NCI-H2171 (cell line): ENCODE results near the gene TBC1D4.
"Not testable (repeated sequence)": the region's sequence is repeated elsewhere in the genome, so short reads cannot be mapped to it uniquely, and the experiment has no call there.

Experiments used
- DNase-seq: peaks from one replicate; lab custom pipeline; 2025; lab: John Stamatoyannopoulos, UW

The TBC1D4 gene

GRCh38 chr13:75454497-75454896 lies 27.5 kb downstream of the TBC1D4 start:
- no peak for DNase-seq

DNA sequence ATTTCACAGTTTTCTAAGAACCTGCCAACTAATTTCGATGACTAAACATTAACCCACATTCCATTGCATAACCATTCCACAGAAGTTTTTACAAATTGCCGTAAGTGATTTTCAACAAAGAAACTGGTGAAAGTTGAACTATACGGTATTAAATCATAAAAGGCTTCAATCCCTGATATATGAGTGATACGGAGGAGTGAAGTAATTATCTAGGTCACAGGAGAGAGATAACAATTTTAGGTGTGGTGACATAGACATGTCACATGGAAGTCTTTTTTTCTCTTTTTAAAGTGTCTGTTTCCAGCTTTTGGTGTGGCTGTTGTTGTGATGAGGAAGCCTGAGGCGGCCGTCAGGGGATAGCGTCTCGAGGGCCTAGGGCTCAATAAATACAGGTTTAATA lies 29.4 kb downstream of the TBC1D4 start:
- DNase-seq = no peak

GRCh38 chr13:75447493-75447892 lies 34.5 kb downstream of the TBC1D4 start:
- DNase-seq = no peak

DNA sequence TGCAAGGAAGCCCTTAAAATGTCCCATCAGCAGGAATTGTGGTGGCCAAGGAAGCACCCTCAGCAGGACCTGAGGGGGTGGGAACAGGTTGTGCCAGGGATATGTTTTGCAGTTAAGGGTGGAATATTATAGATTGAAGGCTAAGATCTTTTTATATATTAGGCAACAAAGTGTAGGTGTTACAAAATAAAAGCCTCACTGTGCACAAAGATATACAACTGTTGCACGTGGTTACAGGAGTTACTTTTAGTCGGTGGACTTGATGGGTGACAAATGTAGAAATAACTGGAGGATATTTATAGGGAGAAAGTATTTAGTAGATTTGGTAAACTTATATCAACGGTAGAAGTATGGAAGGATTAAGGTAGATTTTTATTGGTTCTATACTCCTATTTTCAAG lies 35.1 kb downstream of the TBC1D4 start:
- no peak for DNase-seq

GRCh38 chr13:75445717-75446499 lies 36.1 kb downstream of the TBC1D4 start:
- no peak for DNase-seq

- DNase-seq = no peak
These were observed 38.0 kb downstream of the TBC1D4 start for GRCh38 chr13:75444016-75444415.

DNA sequence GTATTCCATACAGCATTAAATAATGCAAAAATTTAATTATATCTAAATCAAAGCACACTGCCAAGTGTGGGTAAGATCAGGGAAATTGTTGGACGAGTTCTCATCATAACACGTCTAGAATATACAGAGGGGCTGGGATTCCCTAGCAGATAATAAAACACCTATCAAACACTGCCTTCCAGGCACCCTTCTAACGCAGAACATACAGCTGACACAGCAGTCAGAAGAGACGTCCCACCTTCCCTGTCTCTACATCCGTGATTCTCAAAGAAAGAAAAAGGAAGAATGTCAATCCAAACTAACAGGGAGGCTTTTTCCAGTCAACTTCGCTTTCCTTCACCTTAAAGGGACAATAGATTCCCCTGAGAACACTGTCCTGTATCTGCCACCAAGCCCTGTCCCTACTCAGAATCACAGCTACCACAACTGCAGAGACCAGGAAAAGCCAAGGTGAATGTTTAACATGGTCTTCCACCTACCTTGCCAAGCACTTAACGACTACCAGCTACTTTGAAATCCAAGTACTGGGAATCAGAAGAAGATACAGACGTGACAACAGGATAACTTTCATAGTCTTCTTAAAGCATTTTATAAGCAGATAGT lies 38.5 kb downstream of the TBC1D4 start:
- no peak for DNase-seq

GRCh38 chr13:75442736-75443234 lies 39.2 kb downstream of the TBC1D4 start:
- DNase-seq = no peak

DNA sequence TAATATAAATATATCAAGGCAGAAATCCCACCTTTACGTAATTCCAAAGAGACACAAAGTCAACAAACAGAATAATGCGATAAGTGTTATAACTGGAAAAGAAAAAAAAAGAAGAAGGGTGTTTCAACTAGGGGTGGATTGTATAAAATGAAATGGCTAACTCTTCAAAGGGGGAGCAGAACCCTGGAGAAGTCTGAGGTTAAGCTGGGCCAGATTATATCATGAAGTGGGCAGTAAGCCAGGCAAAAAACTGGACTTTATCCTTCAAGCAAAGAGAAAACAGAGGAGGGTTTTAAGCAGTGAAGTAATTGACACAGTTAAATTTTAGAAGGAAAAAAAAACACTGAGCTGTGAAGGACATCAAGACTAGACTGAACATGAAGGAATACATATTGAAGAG lies 41.9 kb downstream of the TBC1D4 start:
- no peak for DNase-seq

DNA sequence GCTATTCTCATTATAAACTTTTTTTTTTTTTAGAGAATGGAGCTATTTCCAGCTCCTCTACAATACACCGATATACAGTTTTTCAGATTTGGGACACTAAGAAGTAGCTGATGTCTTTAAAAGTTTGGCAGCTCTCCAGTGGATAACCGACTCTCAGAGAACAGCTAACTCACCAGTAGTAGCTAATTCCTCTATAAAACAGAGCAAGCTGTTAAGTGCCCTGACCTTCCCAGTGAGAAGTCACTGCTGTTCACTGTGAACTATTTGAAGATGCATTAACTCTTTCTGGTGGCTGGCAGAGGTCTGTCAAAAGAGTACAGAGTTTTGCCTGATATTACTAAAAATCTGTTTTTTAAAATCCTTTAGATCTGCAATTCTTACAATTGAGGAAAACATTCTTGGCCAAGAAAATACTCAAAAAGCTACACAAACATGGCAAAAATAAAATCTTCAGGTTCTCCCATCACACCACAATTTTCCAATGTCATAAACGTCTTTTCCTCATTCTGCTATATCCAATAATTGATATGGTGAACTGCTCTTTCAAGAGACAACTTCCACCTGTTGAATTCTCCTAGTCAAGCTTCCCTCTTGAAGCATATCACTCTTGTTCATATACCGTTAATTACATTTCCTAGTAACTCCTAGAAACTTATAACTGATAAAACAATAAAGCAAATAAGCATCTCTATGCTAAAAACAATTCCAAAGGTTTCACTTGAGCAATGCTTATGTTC lies 44.2 kb downstream of the TBC1D4 start:
- no peak for DNase-seq

GRCh38 chr13:75434126-75434525 lies 47.8 kb downstream of the TBC1D4 start:
- not testable (repeated sequence) for DNase-seq

- DNase-seq = no peak
These were observed 49.1 kb downstream of the TBC1D4 start for GRCh38 chr13:75432811-75433244.

DNA sequence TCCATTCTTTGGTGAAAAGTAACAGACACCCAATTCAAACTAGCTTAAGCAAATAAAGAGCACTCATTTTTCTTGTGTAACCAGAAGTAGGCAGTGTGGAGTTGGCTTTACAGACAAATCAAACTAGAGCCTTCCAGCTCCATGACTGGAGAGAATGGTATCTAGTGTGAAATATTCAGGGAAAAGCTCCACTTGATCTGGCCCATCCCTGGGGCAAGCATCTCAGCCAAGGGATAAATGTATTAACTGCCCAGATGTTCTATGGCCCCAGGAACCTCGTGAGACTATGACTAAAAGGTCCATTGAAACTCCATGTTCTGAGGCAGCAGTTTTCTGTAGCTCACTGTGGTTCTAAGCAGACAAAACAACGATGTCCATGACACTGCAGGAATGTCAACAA lies 49.9 kb downstream of the TBC1D4 start:
- no peak for DNase-seq

DNA sequence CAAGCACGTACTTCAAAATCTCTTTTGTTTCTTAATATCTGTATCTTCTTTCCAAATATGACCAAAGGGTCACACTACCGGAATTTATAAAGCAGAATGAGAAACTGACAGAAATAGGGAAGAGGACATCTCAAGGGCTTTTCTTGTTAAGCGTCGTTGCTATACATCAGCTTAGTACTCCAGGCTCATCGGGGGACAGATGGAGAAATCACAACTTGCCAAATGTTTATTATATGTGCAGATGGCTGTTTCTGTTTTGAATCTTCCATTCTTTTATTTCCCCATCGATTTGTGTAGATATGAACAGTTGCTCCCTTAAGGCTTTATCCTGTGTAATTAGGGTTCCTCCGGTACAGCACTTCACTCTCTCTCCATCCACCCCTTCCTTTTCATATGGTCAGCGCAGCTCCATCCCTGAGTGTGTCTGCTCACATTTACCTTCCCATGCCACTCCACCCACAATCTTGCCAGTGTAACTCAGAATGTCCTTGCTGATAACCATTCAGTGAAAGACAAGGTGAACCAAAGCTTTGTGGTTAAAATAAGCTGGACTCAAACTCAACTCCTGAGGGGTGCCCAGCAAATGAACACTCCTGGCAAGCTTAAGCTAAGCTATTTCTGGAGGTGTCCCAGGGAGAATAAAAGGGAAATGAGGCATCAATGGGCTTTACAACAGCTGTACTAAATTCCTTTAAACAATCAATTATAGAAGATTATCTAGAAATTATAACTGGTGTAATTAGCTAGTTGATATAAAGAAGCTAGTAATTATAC lies 51.3 kb downstream of the TBC1D4 start:
- no peak for DNase-seq

DNA sequence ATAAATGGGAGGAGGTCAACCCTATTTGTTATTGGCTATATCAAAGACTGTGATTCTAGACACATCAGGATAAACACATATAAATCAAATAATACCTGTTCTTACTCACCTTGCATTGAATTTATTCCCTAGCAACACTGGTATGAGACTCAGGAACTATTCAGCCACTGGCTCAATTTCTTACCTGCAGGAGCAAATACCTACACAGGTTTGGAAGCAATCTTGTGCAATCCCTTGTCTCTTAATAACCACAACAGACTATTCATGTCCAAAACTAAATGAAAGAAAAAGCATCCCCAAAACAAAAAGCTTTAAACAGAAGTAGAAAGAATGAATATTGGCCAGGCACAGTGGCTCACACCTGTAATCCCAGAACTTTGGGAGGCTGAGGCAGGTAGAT lies 55.5 kb downstream of the TBC1D4 start:
- DNase-seq = no peak

DNA sequence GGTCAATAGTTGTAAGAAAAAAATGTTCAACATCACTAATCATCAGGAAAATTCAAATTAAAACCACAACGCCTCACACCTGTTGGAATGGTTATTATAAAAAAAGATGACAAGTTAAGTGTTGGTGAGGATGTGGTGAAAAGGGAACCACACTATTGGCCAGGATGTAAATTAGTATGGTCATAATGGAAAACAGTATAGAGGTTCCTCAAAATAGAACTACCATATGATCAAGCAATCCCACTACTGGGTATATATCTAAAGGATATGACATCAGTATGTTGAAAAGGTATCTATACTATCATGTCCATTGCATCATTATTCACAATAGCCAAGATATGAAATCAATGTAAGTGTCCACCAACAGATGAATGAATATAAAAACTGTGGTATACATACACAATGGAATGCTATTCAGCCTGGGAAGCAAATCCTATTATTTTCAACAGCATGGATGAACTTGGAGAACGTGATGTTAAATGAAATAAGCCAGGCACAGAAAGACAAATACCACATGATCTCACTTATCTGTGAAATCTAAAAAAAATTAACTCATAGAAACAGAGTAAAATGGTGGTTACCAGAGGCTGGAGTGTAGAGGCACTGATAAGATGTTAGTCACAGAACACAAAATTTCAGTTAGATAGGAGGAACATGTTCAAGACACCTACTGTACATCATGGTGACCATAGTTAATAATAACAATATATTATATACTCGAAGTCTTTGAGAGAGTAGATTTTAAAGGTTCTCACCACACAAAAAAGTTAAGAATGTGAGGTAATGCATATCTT lies 56.6 kb downstream of the TBC1D4 start:
- DNase-seq = no peak

- no peak for DNase-seq
These were observed 58.0 kb downstream of the TBC1D4 start for GRCh38 chr13:75423946-75424345.

DNA sequence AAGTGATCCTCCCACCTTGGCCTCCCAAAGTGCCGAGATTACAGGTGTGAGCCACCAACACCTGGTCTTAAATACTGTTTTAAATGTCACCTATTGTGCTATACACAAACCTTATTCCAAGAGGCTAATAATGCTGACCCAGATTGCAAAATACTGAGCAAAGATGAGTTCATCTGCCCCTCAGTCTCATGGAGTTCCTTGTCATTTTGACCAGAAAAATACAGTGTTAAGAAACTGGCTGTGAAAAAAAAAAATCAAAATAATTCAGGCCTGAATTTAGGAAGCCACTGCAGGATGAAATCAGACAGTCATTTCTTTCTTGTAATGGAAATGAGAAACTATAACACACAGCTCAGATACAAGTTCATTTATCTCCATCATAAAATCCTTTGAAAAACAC lies 59.9 kb downstream of the TBC1D4 start:
- DNase-seq = no peak

DNA sequence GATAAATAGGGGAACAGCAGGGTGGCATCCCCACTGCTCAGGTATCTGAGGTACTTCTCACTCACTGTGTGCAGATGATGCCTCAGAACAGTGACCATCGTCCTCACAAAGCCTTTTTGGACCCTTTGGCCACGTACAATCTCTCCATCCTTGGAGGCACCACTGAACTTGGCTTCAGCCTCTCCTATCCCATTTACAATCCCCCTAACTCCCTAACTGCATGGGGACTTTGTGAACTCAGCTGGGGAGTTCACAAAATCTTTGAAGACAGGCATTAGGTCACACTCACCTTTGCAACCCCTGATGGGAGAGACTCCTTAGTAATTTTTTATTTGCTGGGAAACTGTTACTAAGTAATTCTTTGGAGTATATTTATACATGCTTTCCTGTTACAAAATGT lies 60.8 kb downstream of the TBC1D4 start:
- no peak for DNase-seq

- no peak for DNase-seq
These were observed 62.3 kb downstream of the TBC1D4 start for GRCh38 chr13:75419656-75420055.

DNA sequence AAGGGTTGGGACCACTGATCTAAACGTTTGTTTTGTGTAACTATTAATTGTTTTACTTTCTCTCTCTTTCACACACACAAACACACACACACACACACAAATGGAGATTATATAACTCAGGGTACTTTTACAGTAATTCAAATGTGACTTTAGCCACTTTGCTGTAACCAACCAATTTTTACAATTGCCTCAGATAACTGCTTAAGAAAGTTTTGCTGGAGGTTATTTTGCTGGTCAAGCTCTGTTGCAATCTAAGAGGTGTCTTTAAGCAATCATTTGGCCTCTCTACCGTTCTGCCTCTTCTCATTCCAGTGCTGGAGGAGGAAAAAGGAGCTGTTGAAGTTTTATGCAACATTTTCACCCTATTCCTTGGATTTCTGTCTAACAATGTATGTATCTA lies 63.0 kb downstream of the TBC1D4 start:
- DNase-seq = no peak
